GM12878 (cell line): Measurements from ENCODE around the gene PPID. TPM values are rescaled to one million over a fixed set of nuclear protein-coding genes. Genes with fewer than 3 reads are reported as not detected.
A peak's percentile ranks its signal among the peaks of the same experiment; 100 is the strongest.

Experiments
- ATAC-seq: fragments of 200-7000 bp; cut with Tn5 transposase; 3 replicates; pipeline ENCODE4 v1.9.1; 2020; ENCODE audit warnings: mild to moderate bottlenecking, moderate library complexity
- BruUV-seq: library from RNA; stranded (reverse); fragments of 400-500 nt; replicated peaks from 2 replicates; lab custom pipeline; 2021; lab: Mats Ljungman, UMichigan
- CTCF ChIA-PET: fragments of 300-600 bp; sonication (Branson Sonifier 250); formaldehyde crosslinking; extraction: SDS; loops from one replicate; lab custom pipeline; 2021; ENCODE audit warnings: inconsistent platforms; lab: Yijun Ruan, JAX
- POLR2A ChIA-PET: fragments of 350-600 bp; formaldehyde crosslinking; extraction: SDS; loops from one replicate; lab custom pipeline; 2021; ENCODE audit warnings: inconsistent platforms; lab: Charles Lee
- RAD21 ChIA-PET: fragments of 300-600 bp; sonication (Branson Sonifier 250); formaldehyde crosslinking; loops from one replicate; lab custom pipeline; 2023; ENCODE audit warnings: antibody characterized with exemption; ENCODE audit not compliant: unreplicated experiment; lab: Charles Lee
- SMC1A ChIA-PET: fragments of 300-600 bp; sonication (Branson Sonifier 250); formaldehyde crosslinking; loops from one replicate; lab custom pipeline; 2023; ENCODE audit not compliant: unreplicated experiment, uncharacterized antibody; lab: Charles Lee
- DNase-seq: peaks from one replicate; pipeline ENCODE4 v3.0.0-alpha.2; 2011; ENCODE audit warnings: low read depth, low spot score
- FAIRE-seq: peaks from 3 replicates; lab custom pipeline; 2011; peaks lifted over from hg19 to GRCh38; lab: Jason Lieb, UNC
- H2AFZ ChIP-seq: 2 replicates; pipeline ENCODE4 v1.6.0; 2011; ENCODE audit warnings: low read depth, low read length, control low read depth; ENCODE audit not compliant: control insufficient read depth
- H3K27ac ChIP-seq: 2 replicates; pipeline ENCODE4 v1.5.1; 2011; ENCODE audit warnings: control low read depth; ENCODE audit not compliant: control insufficient read depth, insufficient read depth
- H3K27me3 ChIP-seq, 2 experiments: replicated peaks in 1 of 2; 2 replicates each; pipeline versions ENCODE4 v1.6.0 to v1.6.1; 2011; ENCODE audit warnings: low read length in 1 of 2; ENCODE audit not compliant: control insufficient read depth in 2 of 2, insufficient read depth in 2 of 2
- H3K36me3 ChIP-seq, 2 experiments: 2 replicates each; pipeline ENCODE4 v1.5.1; 2011; ENCODE audit warnings: low read length in 1 of 2; ENCODE audit not compliant: control insufficient read depth in 2 of 2, insufficient read depth in 2 of 2
- H3K4me1 ChIP-seq: 2 replicates; pipeline ENCODE4 v1.6.1; 2011; ENCODE audit warnings: mild to moderate bottlenecking, low read length, moderate library complexity, mixed read lengths; ENCODE audit not compliant: control insufficient read depth, insufficient read depth
- H3K4me2 ChIP-seq: 2 replicates; pipeline ENCODE4 v1.6.0; 2011; ENCODE audit warnings: control low read depth; ENCODE audit not compliant: control insufficient read depth, insufficient read depth
- H3K4me3 ChIP-seq: fragments of 200-600 bp; sonication (generic); 2 replicates; pipeline ENCODE4 v1.5.1; 2016
- H3K79me2 ChIP-seq: 2 replicates; pipeline ENCODE4 v1.6.0; 2011; ENCODE audit warnings: low read length; ENCODE audit not compliant: control insufficient read depth, insufficient read depth
- H3K9ac ChIP-seq: 2 replicates; pipeline ENCODE4 v1.8.0; 2011; ENCODE audit warnings: low read length, control low read depth, mixed read lengths; ENCODE audit not compliant: control insufficient read depth, insufficient read depth
- H3K9me3 ChIP-seq: replicated peaks from 3 replicates; pipeline ENCODE4 v1.5.1; 2011; ENCODE audit warnings: mild to moderate bottlenecking, low read length; ENCODE audit not compliant: control insufficient read depth, insufficient read depth
- H4K20me1 ChIP-seq: 2 replicates; pipeline ENCODE4 v1.6.0; 2011; ENCODE audit not compliant: control insufficient read depth, insufficient read depth
- ATF7 ChIP-seq: fragments of 450-650 bp; IDR thresholded peaks from 2 replicates; pipeline ENCODE4 v1.6.1; 2016; ENCODE audit warnings: low read depth, mild to moderate bottlenecking
- BCL11A ChIP-seq: IDR thresholded peaks from 2 replicates; pipeline ENCODE4 v1.6.1; 2011; ENCODE audit warnings: low read depth, low read length
- CBFB ChIP-seq: IDR thresholded peaks from 2 replicates; pipeline ENCODE4 v1.6.1; 2016; ENCODE audit warnings: antibody characterized with exemption, low read depth
- CREM ChIP-seq: IDR thresholded peaks from 2 replicates; pipeline ENCODE4 v1.6.1; 2014; ENCODE audit warnings: antibody characterized with exemption, low read depth
- E2F4 ChIP-seq: IDR thresholded peaks from 2 replicates; pipeline ENCODE4 v1.6.1; 2012; ENCODE audit warnings: low read depth, low read length, improper control_type of control experiment
- NR2C2 ChIP-seq: IDR thresholded peaks from 2 replicates; pipeline ENCODE4 v1.6.1; 2011; ENCODE audit warnings: borderline replicate concordance, low read depth; ENCODE audit not compliant: control insufficient read depth, insufficient read length
- PAX5 ChIP-seq: IDR thresholded peaks from 2 replicates; pipeline ENCODE4 v1.6.1; 2011; ENCODE audit warnings: low read depth, low read length, borderline replicate concordance
- POLR2AphosphoS2 ChIP-seq: IDR thresholded peaks from 2 replicates; pipeline ENCODE4 v1.6.1; 2011; ENCODE audit warnings: low read depth, mild to moderate bottlenecking, low read length, improper control_type of control experiment, moderate library complexity
- PRDM15 ChIP-seq: fragments of 450-650 bp; formaldehyde crosslinking; IDR thresholded peaks from 2 replicates; pipeline ENCODE4 v1.4.0; 2020; ENCODE audit warnings: mild to moderate bottlenecking, moderate library complexity
- RFX5 ChIP-seq: IDR thresholded peaks from 2 replicates; pipeline ENCODE4 v1.6.1; 2011; ENCODE audit warnings: low read depth, low read length, improper control_type of control experiment
- SMAD5 ChIP-seq: IDR thresholded peaks from 2 replicates; pipeline ENCODE4 v1.6.1; 2016; ENCODE audit warnings: antibody characterized with exemption, low read depth
- USF1 ChIP-seq: IDR thresholded peaks from 2 replicates; pipeline ENCODE4 v1.6.1; 2011; ENCODE audit warnings: borderline replicate concordance, low read depth, mild to moderate bottlenecking, moderate library complexity, mixed read lengths, low read length; ENCODE audit not compliant: insufficient read depth; ENCODE audit errors: extremely low read length
- ZNF217 ChIP-seq: fragments of 450-650 bp; IDR thresholded peaks from 2 replicates; pipeline ENCODE4 v1.6.1; 2017; ENCODE audit warnings: antibody characterized with exemption, mild to moderate bottlenecking
- ZNF687 ChIP-seq: fragments of 450-650 bp; IDR thresholded peaks from 2 replicates; pipeline ENCODE4 v1.6.1; 2017; ENCODE audit warnings: mild to moderate bottlenecking, moderate library complexity
- WGBS: methylation state at CpG from one replicate; pipeline ENCODE4 v1.1.6; 2016; ENCODE audit warnings: low lambda C conversion rate; ENCODE audit not compliant: insufficient replicate concordance, insufficient coverage; ENCODE audit errors: missing lambda C conversion rate; 5-methylcytosine and 5-hydroxymethylcytosine counted together
- in situ Hi-C: fragments of 300-500 bp; cut with MboI; formaldehyde crosslinking; loops from 9 replicates; pipeline ENCODE4 v1.14.3; 2018; ENCODE audit warnings: mixed read lengths
- intact Hi-C: fragments of 100-400 bp; cut with micrococcal nuclease; formaldehyde crosslinking; loops from one replicate; pipeline ENCODE4 v1.14.2; 2022; ENCODE audit not compliant: unreplicated experiment
- polyA plus RNA-seq, 11 experiments: library from polyadenylated mRNA; depleted of rRNA in 4 of 11; unstranded in 6 of 11; stranded (reverse) in 5 of 11; fragments of >200 nt; fragmentation: Nextera tagmentation in 4 of 11; fragmentation: Illumina TruSeq in 1 of 11; extraction: Ambion mirVana in 4 of 11; extraction: Trizol in 1 of 11; gene quantifications; 1 replicate in 1 of 11; 2 replicates in 10 of 11; pipeline versions ENCODE4 v1.2.1 to v1.2.3, GENCODE V29; 2011 to 2016; ENCODE audit warnings: inconsistent platforms in 2 of 11, missing spikeins in 2 of 11, low read depth in 1 of 11
- total RNA-seq, 4 experiments: library from RNA; depleted of rRNA in 3 of 4; stranded (reverse); fragments of >200 nt in 3 of 4; fragmentation: Illumina TruSeq in 1 of 4; extraction: Trizol in 1 of 4; gene quantifications; 2 replicates each; pipeline versions ENCODE4 v1.2.1 to v1.2.3, GENCODE V29; 2013 to 2021

PPID gene
- total and polyA plus RNA-seq, 10 of the 15 experiments (the other 5 are each of a cell fraction or from before 2014, with no cell fraction given), result 21.9 to 64.3 (median 39.5) TPM

- CTCF ChIA-PET, result no interaction called here
- Histone ChIP-seq H3K79me2 (peaks cover 12% of the 10 kb centered on the region), H3K4me2 (no peak overlapping the region), H3K9ac (no peak overlapping the region), H4K20me1 (no peaks in the 10 kb centered on the region), H3K4me3 (0 out of 2 replicates have a peak overlapping the region, but pooled peaks have one; percentile 39), H2AFZ (no peak overlapping the region), H3K9me3 (no peaks in the 10 kb centered on the region), H3K36me3 (no peaks in the 10 kb centered on the region), H3K4me1 (no peaks in the 10 kb centered on the region; the same call in 1 of the 2 replicates), H3K27me3 (peaks cover 2% of the 10 kb centered on the region in 2 experiments; a peak in 1 of 4 replicates), H3K27ac (no peak overlapping the region)
- SMC1A ChIA-PET, result interaction anchor here (0.9 to 2.9 kb wide), 6 partner anchors 12 to 81 kb away, joined by 3 to 15 read pairs (median 4); no protein-coding TSS in a partner anchor
- DNase-seq (no peak), FAIRE-seq (no peak), ATAC-seq (no peak)
- in situ Hi-C loops, result no loop called here
- POLR2A ChIA-PET, result no interaction called here
- WGBS, result 92% methylated on average over 5 of the region's 5 CpGs
- intact Hi-C loops, result no loop called here
- no TSS peak for BruUV-seq
- RAD21 ChIA-PET, result interaction anchor here (1.7 to 1.8 kb wide), 2 partner anchors 11 to 40 kb away, joined by 5 to 6 read pairs; no protein-coding TSS in a partner anchor
- TF ChIP-seq POLR2AphosphoS2 (no peak), ZNF687 (no peak), BCL11A (no peak), PRDM15 (CRISPR knock-in tag) (no peak), SMAD5 (no peak), E2F4 (no peak), CREM (no peak), ZNF217 (no peak), RFX5 (no peak), NR2C2 (no peak), PAX5 (no peak), USF1 (no peak), ATF7 (no peak), CBFB (no peak)
These were observed 47.5 kb upstream of the PPID start for GRCh38 chr4:158770671-158771070.
